NCI-H526 (cell line): Measurements from ENCODE around the gene SLC27A6.
"Not testable (repeated sequence)": the region's sequence is repeated elsewhere in the genome, so short reads cannot be mapped to it uniquely, and the experiment has no call there.

Experiments used
- DNase-seq, 2 experiments: peaks; one replicate each; lab custom pipeline; 2025; lab: John Stamatoyannopoulos, UW

SLC27A6 gene

GRCh38 chr5:128965011-128965637, at the start of gene SLC27A6:
Gene SLC27A6, plus strand, starts transcription at chr5:128965488. Its CDS starts 650 bp downstream, at chr5:128966138.
- peak; percentile 18 to 68 for DNase-seq

- DNase-seq = no peak
Observed at GRCh38 chr5:128919542-128919941, 45.7 kb upstream of the SLC27A6 start.

GRCh38 chr5:128920345-128921215, 44.7 kb upstream of the SLC27A6 start:
- no peak for DNase-seq

- no peak for DNase-seq
Observed at GRCh38 chr5:128924299-128924698, 41.0 kb upstream of the SLC27A6 start.

- no peak for DNase-seq
Observed at GRCh38 chr5:128925973-128926372, 39.3 kb upstream of the SLC27A6 start.

GRCh38 chr5:128927644-128928043, 37.6 kb upstream of the SLC27A6 start:
- no peak for DNase-seq

GRCh38 chr5:128932232-128932631, 33.1 kb upstream of the SLC27A6 start:
- not testable (repeated sequence) for DNase-seq

GRCh38 chr5:128943100-128943499, 22.2 kb upstream of the SLC27A6 start:
- not testable (repeated sequence) for DNase-seq

GRCh38 chr5:128949847-128950546, 15.3 kb upstream of the SLC27A6 start:
- DNase-seq = no peak

- DNase-seq = peak in 1 of 2 experiments; percentile 2
Observed at GRCh38 chr5:128951301-128951700, 14.0 kb upstream of the SLC27A6 start.

GRCh38 chr5:128956164-128956563, 9.1 kb upstream of the SLC27A6 start:
- no peak for DNase-seq

GRCh38 chr5:128962211-128962610, 3.1 kb upstream of the SLC27A6 start:
- no peak for DNase-seq

- no peak for DNase-seq
Observed at GRCh38 chr5:128965638-128966302, 482 bp downstream of the SLC27A6 start.

GRCh38 chr5:128966375-128966774, 1.1 kb downstream of the SLC27A6 start:
- no peak for DNase-seq

- DNase-seq = no peak
Observed at GRCh38 chr5:128966846-128967245, 1.6 kb downstream of the SLC27A6 start.

- DNase-seq = no peak
Observed at GRCh38 chr5:128973244-128973643, 8.0 kb downstream of the SLC27A6 start.

- DNase-seq = no peak
Observed at GRCh38 chr5:128974567-128974966, 9.3 kb downstream of the SLC27A6 start.

- no peak for DNase-seq
Observed at GRCh38 chr5:128979761-128980160, 14.5 kb downstream of the SLC27A6 start.

GRCh38 chr5:128980917-128981316, 15.6 kb downstream of the SLC27A6 start:
- DNase-seq = no peak

GRCh38 chr5:128984480-128984879, 19.2 kb downstream of the SLC27A6 start:
- DNase-seq = no peak

GRCh38 chr5:128988476-128988875, 23.2 kb downstream of the SLC27A6 start:
- no peak for DNase-seq
